WI38 (cell line): ENCODE results near the gene KIAA2012.

Experiments used
- H3K4me3 ChIP-seq: 2 replicates; pipeline ENCODE4 v1.5.1; 2011; ENCODE audit warnings: low read depth, mild to moderate bottlenecking, control low read depth, low read length
- CTCF ChIP-seq: IDR thresholded peaks from 2 replicates; pipeline ENCODE4 v1.5.1; 2012; ENCODE audit warnings: low read depth, mild to moderate bottlenecking, control low read depth, low read length

Gene KIAA2012

GRCh38 chr2:202098291-202098690, 25.2 kb downstream of the KIAA2012 start:
- TF ChIP-seq CTCF = no peak

GRCh38 chr2:202099515-202099914, 26.5 kb downstream of the KIAA2012 start:
- no peak overlapping the region for H3K4me3 ChIP-seq
- no peak for TF ChIP-seq CTCF

More at GRCh38 chr2:202098291-202098690, 25.2 kb downstream of the KIAA2012 start:
- H3K4me3 ChIP-seq = no peak overlapping the region

GRCh38 chr2:202100176-202100575, 27.1 kb downstream of the KIAA2012 start:
- no peak overlapping the region for H3K4me3 ChIP-seq
- TF ChIP-seq CTCF = no peak

- TF ChIP-seq CTCF = no peak
- no peak overlapping the region for H3K4me3 ChIP-seq
Observed at GRCh38 chr2:202101026-202101579, 28.0 kb downstream of the KIAA2012 start.

GRCh38 chr2:202102425-202103000, 29.5 kb downstream of the KIAA2012 start:
- no peak overlapping the region for H3K4me3 ChIP-seq
- TF ChIP-seq CTCF = no peak

- peak; percentile 71 for TF ChIP-seq CTCF
- H3K4me3 ChIP-seq = no peak overlapping the region
Observed at GRCh38 chr2:202104286-202104870, 31.3 kb downstream of the KIAA2012 start.

GRCh38 chr2:202105025-202105424, 32.0 kb downstream of the KIAA2012 start:
- TF ChIP-seq CTCF = no peak

More at GRCh38 chr2:202105025-202105424, 32.0 kb downstream of the KIAA2012 start:
- no peak overlapping the region for H3K4me3 ChIP-seq
